ENCODE measurements around the gene CCNL2.
"Not testable (repeated sequence)": the region's sequence is repeated elsewhere in the genome, so short reads cannot be mapped to it uniquely, and the experiment has no call there.

The CCNL2 gene

GRCh38 chr1:1419813-1420653 is 20.9 kb upstream of the CCNL2 start:
- no peaks in the 10 kb centered on the region for H3K4me1 ChIP-seq (ENCODE audit: control insufficient read depth in 1 of 2, insufficient read depth in 2 of 2, low read length in 2 of 2)
- no peaks in the 10 kb centered on the region for H3K36me3 ChIP-seq (ENCODE audit: control insufficient read depth in 1 of 2, insufficient read depth in 2 of 2, low read length in 2 of 2)
- H3K9ac ChIP-seq (ENCODE audit: low read depth in 1 of 2, low read length in 2 of 2): no peak overlapping the region
- H3K9me3 ChIP-seq (ENCODE audit: control insufficient read depth in 1 of 2, low read length in 2 of 2): no peaks in the 10 kb centered on the region
- H3K27me3 ChIP-seq (ENCODE audit: control insufficient read depth in 1 of 2, insufficient read depth in 2 of 2, low read length in 2 of 2): peaks cover 0 to 2% of the 10 kb centered on the region in 2 donors
- H3K4me3 ChIP-seq (ENCODE audit: low read depth in 1 of 2, low read length in 2 of 2): peak overlapping the region in 1 of 2 donors; percentile 15
- H3K27ac ChIP-seq (ENCODE audit: low read depth, low read length): peak overlapping the region; percentile 20

DNA sequence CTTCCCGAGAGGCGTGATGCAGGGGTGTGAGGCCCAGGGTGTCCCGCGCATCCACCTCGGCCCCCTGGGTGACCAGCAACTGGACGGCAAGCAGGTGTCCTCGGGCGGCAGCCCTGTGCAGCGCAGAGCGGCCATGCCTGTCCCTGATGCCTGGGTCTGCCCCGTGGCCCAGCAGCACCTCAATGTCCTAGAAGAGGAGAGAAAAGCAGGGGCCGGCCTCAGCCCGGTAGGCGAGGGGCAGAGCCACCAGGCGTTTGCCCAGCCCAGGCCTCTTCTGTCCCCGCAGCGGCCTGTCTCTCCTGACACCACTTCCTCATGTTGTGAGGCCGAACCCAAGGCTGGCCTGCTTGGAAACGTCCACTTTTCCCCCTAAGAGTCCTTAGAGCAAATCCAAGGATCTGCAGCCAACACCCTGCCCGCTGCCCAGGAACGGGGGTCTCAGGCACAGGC is 20.3 kb upstream of the CCNL2 start:
- no peaks in the 10 kb centered on the region for H3K9me3 ChIP-seq (ENCODE audit: control insufficient read depth in 1 of 2, low read length in 2 of 2)
- no peaks in the 10 kb centered on the region for H3K4me1 ChIP-seq (ENCODE audit: control insufficient read depth in 1 of 2, insufficient read depth in 2 of 2, low read length in 2 of 2)
- H3K9ac ChIP-seq (ENCODE audit: low read depth in 1 of 2, low read length in 2 of 2): no peak overlapping the region
- peaks cover 0 to 2% of the 10 kb centered on the region in 2 donors for H3K27me3 ChIP-seq (ENCODE audit: control insufficient read depth in 1 of 2, insufficient read depth in 2 of 2, low read length in 2 of 2)
- peak overlapping the region; percentile 20 for H3K27ac ChIP-seq (ENCODE audit: low read depth, low read length)
- H3K36me3 ChIP-seq (ENCODE audit: control insufficient read depth in 1 of 2, insufficient read depth in 2 of 2, low read length in 2 of 2): no peaks in the 10 kb centered on the region
- peak overlapping the region in 1 of 2 donors; percentile 15 for H3K4me3 ChIP-seq (ENCODE audit: low read depth in 1 of 2, low read length in 2 of 2)

DNA sequence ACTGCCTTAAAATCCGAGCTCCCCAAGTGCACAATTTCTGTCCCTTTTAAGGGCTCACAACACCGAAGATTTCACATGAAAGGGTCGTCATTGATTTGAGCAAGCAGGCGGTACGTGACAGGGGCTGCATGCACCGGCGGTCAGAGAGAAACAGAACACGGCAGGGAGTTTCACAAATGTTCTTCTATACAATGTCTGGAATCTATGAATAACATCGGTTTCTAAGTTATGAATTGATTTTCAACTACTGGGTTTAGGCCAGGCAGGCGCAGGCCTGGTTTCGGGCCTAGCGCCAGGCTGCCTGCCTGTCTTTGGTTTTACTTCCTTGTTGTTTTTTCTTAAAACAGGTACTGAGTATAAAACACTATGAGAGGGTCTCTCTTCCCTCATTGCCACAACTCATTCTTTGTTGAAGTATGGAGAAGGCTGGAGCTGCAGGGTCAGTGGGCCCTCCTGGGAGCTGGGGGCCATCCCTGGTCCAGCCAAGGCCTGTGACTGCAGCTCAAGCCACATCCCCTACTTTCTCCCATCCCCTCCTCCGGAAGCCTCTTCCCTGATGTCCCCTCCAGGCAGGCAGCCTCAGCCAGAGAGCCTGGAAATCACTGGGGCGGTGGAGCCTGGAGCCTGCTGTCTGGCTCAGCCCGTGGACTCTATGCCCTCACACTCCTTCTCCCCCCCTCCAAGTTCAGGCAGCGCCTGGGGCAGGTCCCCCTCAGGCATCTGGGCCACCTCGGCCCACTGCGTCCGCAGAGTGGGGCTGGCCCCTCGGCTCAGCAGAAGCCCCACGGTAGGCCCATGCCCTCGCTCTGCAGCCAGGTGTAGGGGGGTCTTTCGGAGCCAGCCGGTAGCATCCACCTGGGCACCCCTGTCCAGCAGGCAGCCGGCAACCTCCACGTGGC is 19.6 kb upstream of the CCNL2 start:
- no peak overlapping the region for H3K9ac ChIP-seq (ENCODE audit: low read depth in 1 of 2, low read length in 2 of 2)
- no peaks in the 10 kb centered on the region for H3K36me3 ChIP-seq (ENCODE audit: control insufficient read depth in 1 of 2, insufficient read depth in 2 of 2, low read length in 2 of 2)
- H3K4me1 ChIP-seq (ENCODE audit: control insufficient read depth in 1 of 2, insufficient read depth in 2 of 2, low read length in 2 of 2): no peaks in the 10 kb centered on the region
- H3K9me3 ChIP-seq (ENCODE audit: control insufficient read depth in 1 of 2, low read length in 2 of 2): no peaks in the 10 kb centered on the region
- H3K4me3 ChIP-seq (ENCODE audit: low read depth in 1 of 2, low read length in 2 of 2): no peak overlapping the region
- peaks cover 0 to 2% of the 10 kb centered on the region in 2 donors for H3K27me3 ChIP-seq (ENCODE audit: control insufficient read depth in 1 of 2, insufficient read depth in 2 of 2, low read length in 2 of 2)
- no peak overlapping the region for H3K27ac ChIP-seq (ENCODE audit: low read depth, low read length)

DNA sequence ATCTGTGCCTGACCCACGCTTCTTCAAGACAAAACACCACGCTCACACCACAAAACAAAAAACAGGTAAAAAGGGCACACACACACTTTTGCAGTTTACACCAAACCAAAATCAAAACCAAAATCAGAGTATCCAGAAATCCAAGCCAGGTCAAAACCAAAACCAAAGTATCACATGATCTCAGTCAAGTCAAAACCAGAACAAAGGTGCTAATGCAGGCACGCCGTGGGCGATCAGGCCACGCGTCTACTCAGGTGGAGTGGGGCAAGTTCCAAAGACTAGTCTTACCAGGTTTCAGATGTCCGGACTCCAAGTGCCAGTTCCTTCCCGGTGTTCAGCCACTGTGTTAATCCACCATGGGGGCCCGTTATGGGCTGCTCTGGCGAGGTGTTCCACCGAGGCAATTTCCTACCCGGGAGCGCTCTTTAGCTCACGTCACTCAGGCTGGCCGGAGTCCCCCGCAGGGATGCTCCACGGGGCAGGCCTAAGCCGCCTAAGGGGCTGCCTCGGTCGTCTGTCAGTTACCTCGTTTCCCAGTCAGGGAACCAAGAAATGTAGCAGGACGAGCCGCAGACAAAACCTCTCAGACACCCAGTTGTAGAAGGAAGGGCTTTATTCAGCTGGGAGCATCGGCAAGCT is 18.8 kb upstream of the CCNL2 start:
- H3K4me3 ChIP-seq (ENCODE audit: low read depth in 1 of 2, low read length in 2 of 2); H3K9ac ChIP-seq (ENCODE audit: low read depth in 1 of 2, low read length in 2 of 2); H3K36me3 ChIP-seq (ENCODE audit: control insufficient read depth in 1 of 2, insufficient read depth in 2 of 2, low read length in 2 of 2); H3K27ac ChIP-seq (ENCODE audit: low read depth, low read length); H3K9me3 ChIP-seq (ENCODE audit: control insufficient read depth in 1 of 2, low read length in 2 of 2); H3K27me3 ChIP-seq (ENCODE audit: control insufficient read depth in 1 of 2, insufficient read depth in 2 of 2, low read length in 2 of 2); H3K4me1 ChIP-seq (ENCODE audit: control insufficient read depth in 1 of 2, insufficient read depth in 2 of 2, low read length in 2 of 2): not testable (repeated sequence)

DNA sequence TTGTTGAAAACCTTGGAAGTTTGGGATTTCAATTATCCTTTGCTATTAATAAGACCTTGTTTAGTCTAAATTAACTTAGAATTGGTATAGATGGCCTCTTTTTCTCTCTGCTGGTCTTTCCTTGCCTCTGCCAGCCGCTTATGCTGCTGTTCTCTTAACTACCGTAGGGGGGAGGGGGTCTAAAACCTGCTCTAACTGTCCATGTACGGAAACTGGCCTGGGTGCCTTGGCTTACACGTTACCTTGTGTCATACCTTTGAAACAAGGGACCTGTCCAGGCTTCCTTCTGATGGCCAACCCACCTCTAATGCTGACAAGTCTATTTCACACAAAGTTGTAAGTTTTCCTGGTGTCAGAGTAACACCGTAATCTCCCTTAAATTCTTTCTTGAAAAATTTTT is 18.3 kb upstream of the CCNL2 start:
- H3K4me1 ChIP-seq (ENCODE audit: control insufficient read depth in 1 of 2, insufficient read depth in 2 of 2, low read length in 2 of 2); H3K27ac ChIP-seq (ENCODE audit: low read depth, low read length); H3K36me3 ChIP-seq (ENCODE audit: control insufficient read depth in 1 of 2, insufficient read depth in 2 of 2, low read length in 2 of 2); H3K9me3 ChIP-seq (ENCODE audit: control insufficient read depth in 1 of 2, low read length in 2 of 2); H3K9ac ChIP-seq (ENCODE audit: low read depth in 1 of 2, low read length in 2 of 2); H3K27me3 ChIP-seq (ENCODE audit: control insufficient read depth in 1 of 2, insufficient read depth in 2 of 2, low read length in 2 of 2); H3K4me3 ChIP-seq (ENCODE audit: low read depth in 1 of 2, low read length in 2 of 2): not testable (repeated sequence)

DNA sequence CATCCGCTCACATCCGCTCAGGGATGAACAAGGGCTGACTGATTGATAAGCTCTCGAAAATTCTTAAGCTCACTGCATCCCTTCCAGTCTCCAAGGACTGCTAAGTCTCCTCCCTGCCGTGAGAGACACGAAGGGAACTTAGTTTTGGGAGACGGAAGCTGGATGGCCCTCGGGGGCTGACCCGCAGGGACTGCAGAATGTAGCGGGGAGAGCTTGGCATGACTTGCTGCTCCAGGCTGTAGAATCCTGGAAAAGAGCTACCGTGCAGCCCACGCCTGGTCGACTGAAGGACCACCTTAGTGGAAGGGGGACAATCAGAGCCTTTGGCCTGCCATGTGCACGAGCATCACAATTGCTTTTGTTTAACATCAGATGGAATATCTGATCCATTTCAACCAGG is 16.6 kb upstream of the CCNL2 start:
- Histone ChIP-seq H3K9me3 (ENCODE audit: control insufficient read depth in 1 of 2, low read length in 2 of 2) (no peaks in the 10 kb centered on the region), H3K9ac (ENCODE audit: low read depth in 1 of 2, low read length in 2 of 2) (no peak overlapping the region), H3K4me1 (ENCODE audit: control insufficient read depth in 1 of 2, insufficient read depth in 2 of 2, low read length in 2 of 2) (no peaks in the 10 kb centered on the region), H3K4me3 (ENCODE audit: low read depth in 1 of 2, low read length in 2 of 2) (no peak overlapping the region), H3K36me3 (ENCODE audit: control insufficient read depth in 1 of 2, insufficient read depth in 2 of 2, low read length in 2 of 2) (no peaks in the 10 kb centered on the region), H3K27me3 (ENCODE audit: control insufficient read depth in 1 of 2, insufficient read depth in 2 of 2, low read length in 2 of 2) (no peaks in the 10 kb centered on the region), H3K27ac (ENCODE audit: low read depth, low read length) (no peak overlapping the region)

DNA sequence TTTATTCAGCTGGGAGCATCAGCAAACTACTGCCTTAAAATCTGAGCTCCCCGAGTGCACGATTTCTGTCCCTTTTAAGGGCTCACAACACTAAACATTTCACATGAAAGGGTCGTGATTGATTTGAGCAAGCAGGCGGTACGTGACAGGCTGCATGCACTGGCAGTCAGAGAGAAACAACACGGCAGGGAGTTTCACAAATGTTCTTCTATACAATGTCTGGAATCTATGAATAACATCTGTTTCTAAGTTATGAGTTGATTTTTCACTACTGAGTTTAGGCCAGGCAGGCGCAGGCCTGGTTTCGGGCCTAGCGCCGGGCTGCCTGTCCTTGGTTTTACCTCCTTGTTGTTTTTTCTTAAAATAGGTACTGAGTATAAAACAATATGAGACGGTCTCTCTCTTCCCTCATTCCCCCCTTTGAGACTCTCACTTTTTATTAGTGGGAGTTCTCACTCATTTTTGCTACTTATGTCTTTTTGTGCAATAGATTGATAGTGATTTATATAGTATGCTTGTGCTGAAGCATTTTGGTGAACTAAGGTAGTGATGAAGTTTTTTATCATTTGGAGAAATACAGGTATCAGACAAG is 13.3 kb upstream of the CCNL2 start:
- H3K27ac ChIP-seq (ENCODE audit: low read depth, low read length); H3K4me3 ChIP-seq (ENCODE audit: low read depth in 1 of 2, low read length in 2 of 2); H3K36me3 ChIP-seq (ENCODE audit: control insufficient read depth in 1 of 2, insufficient read depth in 2 of 2, low read length in 2 of 2); H3K9me3 ChIP-seq (ENCODE audit: control insufficient read depth in 1 of 2, low read length in 2 of 2); H3K27me3 ChIP-seq (ENCODE audit: control insufficient read depth in 1 of 2, insufficient read depth in 2 of 2, low read length in 2 of 2); H3K4me1 ChIP-seq (ENCODE audit: control insufficient read depth in 1 of 2, insufficient read depth in 2 of 2, low read length in 2 of 2); H3K9ac ChIP-seq (ENCODE audit: low read depth in 1 of 2, low read length in 2 of 2): not testable (repeated sequence)

DNA sequence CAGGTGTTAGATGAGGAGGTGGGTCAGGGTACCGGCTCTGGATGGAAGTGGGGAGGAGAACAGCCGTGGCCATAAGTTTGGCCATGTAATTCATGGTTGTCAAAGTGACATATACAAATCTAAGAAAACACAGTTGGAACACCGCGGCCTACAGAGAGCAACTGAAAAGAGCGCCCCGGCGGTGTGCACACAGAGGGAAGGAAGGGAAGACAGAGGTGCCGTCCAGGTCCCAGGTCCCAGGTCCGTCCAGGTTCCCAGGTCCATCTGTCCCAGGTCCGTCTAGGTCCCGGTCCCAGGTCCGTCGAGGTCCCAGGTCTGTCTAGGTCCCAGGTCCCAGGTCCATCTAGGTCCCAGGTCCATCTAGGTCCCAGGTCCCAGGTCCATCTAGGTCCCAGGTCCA is 12.5 kb upstream of the CCNL2 start:
- no peaks in the 10 kb centered on the region for H3K27me3 ChIP-seq (ENCODE audit: control insufficient read depth in 1 of 2, insufficient read depth in 2 of 2, low read length in 2 of 2)
- no peak overlapping the region for H3K9ac ChIP-seq (ENCODE audit: low read depth in 1 of 2, low read length in 2 of 2)
- peaks cover 4 to 8% of the 10 kb centered on the region in 2 donors for H3K4me1 ChIP-seq (ENCODE audit: control insufficient read depth in 1 of 2, insufficient read depth in 2 of 2, low read length in 2 of 2)
- H3K4me3 ChIP-seq (ENCODE audit: low read depth in 1 of 2, low read length in 2 of 2): no peak overlapping the region
- no peaks in the 10 kb centered on the region for H3K9me3 ChIP-seq (ENCODE audit: control insufficient read depth in 1 of 2, low read length in 2 of 2)
- no peak overlapping the region for H3K27ac ChIP-seq (ENCODE audit: low read depth, low read length)
- no peaks in the 10 kb centered on the region for H3K36me3 ChIP-seq (ENCODE audit: control insufficient read depth in 1 of 2, insufficient read depth in 2 of 2, low read length in 2 of 2)

- not testable (repeated sequence) for H3K4me3 ChIP-seq (ENCODE audit: low read depth in 1 of 2, low read length in 2 of 2); H3K27ac ChIP-seq (ENCODE audit: low read depth, low read length); H3K36me3 ChIP-seq (ENCODE audit: control insufficient read depth in 1 of 2, insufficient read depth in 2 of 2, low read length in 2 of 2); H3K9ac ChIP-seq (ENCODE audit: low read depth in 1 of 2, low read length in 2 of 2); H3K27me3 ChIP-seq (ENCODE audit: control insufficient read depth in 1 of 2, insufficient read depth in 2 of 2, low read length in 2 of 2); H3K9me3 ChIP-seq (ENCODE audit: control insufficient read depth in 1 of 2, low read length in 2 of 2)
- H3K4me1 ChIP-seq (ENCODE audit: control insufficient read depth in 1 of 2, insufficient read depth in 2 of 2, low read length in 2 of 2): peaks cover 13 to 20% of the 10 kb centered on the region in 2 donors
Measured at GRCh38 chr1:1410238-1410637, 11.1 kb upstream of the CCNL2 start.
